K562 (cell line): Measurements from ENCODE around the gene RNF227. TPM values are rescaled to one million over a fixed set of nuclear protein-coding genes. Genes with fewer than 3 reads are reported as not detected.
A peak's percentile ranks its signal among the peaks of the same experiment; 100 is the strongest.

Experiments
- ATF1 ChIP-seq, 2 experiments: fragments of 450-650 bp in 1 of 2; IDR thresholded peaks; 2 replicates each; pipeline ENCODE4 v1.6.1; 2016; ENCODE audit warnings: missing compliant biosample characterization in 1 of 2, missing genetic modification characterization in 1 of 2
- DACH1 ChIP-seq: fragments of 450-650 bp; IDR thresholded peaks from 2 replicates; pipeline ENCODE4 v1.6.1; 2018; ENCODE audit not compliant: partially characterized antibody
- ESRRA ChIP-seq: fragments of 450-650 bp; IDR thresholded peaks from 2 replicates; pipeline ENCODE4 v1.6.1; 2014; ENCODE audit warnings: low read depth, mild to moderate bottlenecking, moderate library complexity, borderline replicate concordance
- ESRRB ChIP-seq: fragments of 250-450 bp; sonication (Bioruptor Pico); IDR thresholded peaks from 2 replicates; pipeline ENCODE4 v1.5.0; 2020; ENCODE audit warnings: mild to moderate bottlenecking, moderate library complexity, borderline replicate concordance
- FOSL1 ChIP-seq: fragments of 200-800 bp; sonication (Bioruptor generic); conservative IDR thresholded peaks from 2 replicates; pipeline ENCODE4 v1.6.1; 2016; ENCODE audit warnings: missing genetic modification characterization, missing compliant biosample characterization
- GABPB2 ChIP-seq: fragments of 250-450 bp; sonication (Bioruptor Pico); conservative IDR thresholded peaks from 2 replicates; pipeline ENCODE4 v1.5.1; 2021; ENCODE audit warnings: mild to moderate bottlenecking
- GATA2 ChIP-seq: sonication (generic); formaldehyde crosslinking; IDR thresholded peaks from 2 replicates; pipeline ENCODE4 v1.4.0; 2020; ENCODE audit warnings: mild to moderate bottlenecking, missing genetic modification reagents
- JUN ChIP-seq, 2 experiments: sonication (generic) in 1 of 2; formaldehyde crosslinking in 1 of 2; IDR thresholded peaks; 2 replicates each; pipeline versions ENCODE4 v1.6.1 to v1.8.0; 2012 to 2022; ENCODE audit warnings: borderline replicate concordance in 2 of 2, mild to moderate bottlenecking in 2 of 2, improper control_type of control experiment in 1 of 2, low read depth in 1 of 2, low read length in 1 of 2, missing genetic modification reagents in 1 of 2
- NFIC ChIP-seq: fragments of 450-650 bp; IDR thresholded peaks from 2 replicates; pipeline ENCODE4 v1.6.1; 2017; ENCODE audit warnings: mild to moderate bottlenecking, inconsistent platforms
- PHB ChIP-seq: fragments of 250-450 bp; sonication (Bioruptor Pico); IDR thresholded peaks from 2 replicates; pipeline ENCODE4 v1.5.0; 2021
- SAP30 ChIP-seq: fragments of 200-600 bp; sonication (generic); IDR thresholded peaks from 2 replicates; pipeline ENCODE4 v1.6.1; 2012; ENCODE audit warnings: borderline replicate concordance, low read depth, mild to moderate bottlenecking, moderate library complexity, low read length, control low read depth, inconsistent platforms; ENCODE audit not compliant: insufficient read depth, poor library complexity, severe bottlenecking
- SMARCB1 ChIP-seq: IDR thresholded peaks from 2 replicates; pipeline ENCODE4 v1.6.1; 2011; ENCODE audit warnings: improper control_type of control experiment, low read depth; ENCODE audit not compliant: insufficient read length
- TAL1 ChIP-seq: fragments of 450-650 bp; IDR thresholded peaks from 2 replicates; pipeline ENCODE4 v1.6.1; 2016; ENCODE audit warnings: mild to moderate bottlenecking
- TCF7 ChIP-seq: sonication (generic); IDR thresholded peaks from 2 replicates; pipeline ENCODE4 v1.6.1; 2016; ENCODE audit warnings: antibody characterized with exemption, borderline replicate concordance
- ZNF134 ChIP-seq: fragments of 250-450 bp; sonication (Bioruptor Pico); conservative IDR thresholded peaks from 2 replicates; pipeline ENCODE4 v1.4.0; 2020
- ZNF197 ChIP-seq: fragments of 200-800 bp; sonication (Bioruptor generic); IDR thresholded peaks from 2 replicates; pipeline ENCODE4 v1.6.1; 2016; ENCODE audit warnings: low read depth, missing genetic modification characterization, missing compliant biosample characterization
- ZNF263 ChIP-seq: sonication (generic); formaldehyde crosslinking; IDR thresholded peaks from 2 replicates; pipeline ENCODE4 v1.8.0; 2022; ENCODE audit warnings: mild to moderate bottlenecking, missing genetic modification reagents, borderline replicate concordance
- polyA plus RNA-seq, 8 experiments: library from polyadenylated mRNA; depleted of rRNA in 4 of 8; stranded (reverse) in 5 of 8; unstranded in 3 of 8; fragments of >200 nt; fragmentation: Nextera tagmentation in 2 of 8; fragmentation: Illumina TruSeq in 1 of 8; extraction: Ambion mirVana in 2 of 8; extraction: Trizol in 1 of 8; gene quantifications; 2 replicates each; pipeline versions ENCODE4 v1.2.1 to v1.2.3, GENCODE V29; 2011 to 2014; ENCODE audit warnings: inconsistent platforms in 1 of 8, missing spikeins in 1 of 8
- total RNA-seq, 7 experiments: library from RNA; depleted of rRNA in 6 of 7; stranded (reverse); fragments of >200 nt in 6 of 7; fragmentation: Illumina TruSeq in 2 of 7; extraction: Trizol in 2 of 7; gene quantifications; 2 replicates each; pipeline versions ENCODE4 v1.2.1 to v1.2.3, GENCODE V29; 2011 to 2021; ENCODE audit warnings: low replicate concordance in 1 of 7
- TF ChIP-seq, protein P1 (sequence below): sonication (generic); formaldehyde crosslinking; IDR thresholded peaks from 2 replicates; pipeline ENCODE4 v1.8.1; 2023; ENCODE audit warnings: mild to moderate bottlenecking, missing genetic modification reagents, moderate library complexity
- TF ChIP-seq, protein P2 (sequence below): fragments of 250-450 bp; sonication (Bioruptor Pico); IDR thresholded peaks from 2 replicates; pipeline ENCODE4 v1.8.0; 2021; ENCODE audit warnings: borderline replicate concordance, mild to moderate bottlenecking, moderate library complexity; ENCODE audit not compliant: poor library complexity, severe bottlenecking
- TF ChIP-seq, protein P3 (sequence below): fragments of 250-450 bp; sonication (Bioruptor Pico); IDR thresholded peaks from 2 replicates; pipeline ENCODE4 v1.5.1; 2021; ENCODE audit warnings: mild to moderate bottlenecking
- TF ChIP-seq, protein P4 (sequence below), 2 experiments: fragments of 450-650 bp in 1 of 2; sonication (generic) in 1 of 2; formaldehyde crosslinking in 1 of 2; IDR thresholded peaks in 1 of 2; conservative IDR thresholded peaks in 1 of 2; 2 replicates each; pipeline versions ENCODE4 v1.6.1 to v1.8.1; 2016 to 2023; ENCODE audit warnings: mild to moderate bottlenecking in 2 of 2, moderate library complexity in 2 of 2, inconsistent platforms in 1 of 2, missing genetic modification reagents in 1 of 2

The RNF227 gene
- total and polyA plus RNA-seq, 9 of the 15 experiments (the other 6 are each of a cell fraction or from before 2014, with no cell fraction given), result 1.1 to 6.7 (median 2.3) TPM

DNA sequence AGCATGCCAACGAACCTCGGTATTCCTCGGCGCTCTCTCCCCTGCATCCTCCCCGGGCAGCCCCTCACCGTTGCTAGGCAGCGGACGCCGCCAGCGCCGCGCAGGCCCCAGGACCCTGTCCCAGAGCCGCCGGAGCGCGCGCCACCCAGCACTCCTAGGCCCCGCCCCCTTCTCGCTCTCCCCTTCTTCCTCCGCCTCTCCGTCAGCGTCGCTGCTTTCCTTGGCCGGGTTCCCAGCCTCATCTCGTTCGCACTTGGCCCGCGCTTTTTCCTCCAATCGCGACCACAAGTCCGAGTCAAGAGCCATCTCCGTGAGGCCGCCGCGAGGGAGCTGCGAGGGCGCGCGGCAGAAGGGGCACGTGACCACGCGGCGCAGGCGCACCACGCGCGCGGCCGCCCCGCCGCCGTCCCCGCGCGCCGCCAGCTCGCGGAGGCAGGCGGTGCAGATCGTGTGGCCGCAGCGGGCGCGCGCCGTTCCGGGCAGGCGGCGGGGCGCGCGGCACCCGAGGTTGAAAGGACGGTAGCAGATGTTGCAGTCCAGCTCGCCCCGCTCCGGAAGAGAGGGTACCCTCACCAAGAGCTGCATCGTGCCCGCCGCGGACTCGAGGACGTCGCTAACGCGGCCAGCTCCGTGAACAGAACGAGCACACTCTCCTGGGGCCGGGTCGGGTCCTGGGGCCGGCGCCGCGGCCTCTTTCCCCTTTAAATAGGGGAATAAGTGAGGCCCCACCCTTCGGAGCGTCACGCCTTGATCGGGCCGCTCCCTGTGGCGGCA, at the start of gene RNF227 (continued):
- TF ChIP-seq, protein P1, sequence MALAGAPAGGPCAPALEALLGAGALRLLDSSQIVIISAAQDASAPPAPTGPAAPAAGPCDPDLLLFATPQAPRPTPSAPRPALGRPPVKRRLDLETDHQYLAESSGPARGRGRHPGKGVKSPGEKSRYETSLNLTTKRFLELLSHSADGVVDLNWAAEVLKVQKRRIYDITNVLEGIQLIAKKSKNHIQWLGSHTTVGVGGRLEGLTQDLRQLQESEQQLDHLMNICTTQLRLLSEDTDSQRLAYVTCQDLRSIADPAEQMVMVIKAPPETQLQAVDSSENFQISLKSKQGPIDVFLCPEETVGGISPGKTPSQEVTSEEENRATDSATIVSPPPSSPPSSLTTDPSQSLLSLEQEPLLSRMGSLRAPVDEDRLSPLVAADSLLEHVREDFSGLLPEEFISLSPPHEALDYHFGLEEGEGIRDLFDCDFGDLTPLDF, result peak; percentile 81; the same call in 1 of the 2 replicates
- peak; percentile 75; the same call in 1 of the 2 replicates for TF ChIP-seq ZNF197 (CRISPR knock-in tag)
- peak; percentile 63; the same call in 1 of the 2 replicates for TF ChIP-seq JUN (IDR thresholded peaks at IDR 0.05; ENCODE audit: borderline replicate concordance, low read depth, low read length)
- TF ChIP-seq JUN (CRISPR knock-in tag; IDR thresholded peaks at IDR 0.05; ENCODE audit: borderline replicate concordance), result peak; percentile 97; the same call in 1 of the 2 replicates
- no peak for TF ChIP-seq SMARCB1
- TF ChIP-seq, protein P2, sequence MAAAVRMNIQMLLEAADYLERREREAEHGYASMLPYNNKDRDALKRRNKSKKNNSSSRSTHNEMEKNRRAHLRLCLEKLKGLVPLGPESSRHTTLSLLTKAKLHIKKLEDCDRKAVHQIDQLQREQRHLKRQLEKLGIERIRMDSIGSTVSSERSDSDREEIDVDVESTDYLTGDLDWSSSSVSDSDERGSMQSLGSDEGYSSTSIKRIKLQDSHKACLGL (CRISPR knock-in tag), result peak; percentile 19
- no peak for TF ChIP-seq PHB (CRISPR knock-in tag)
- no peak for TF ChIP-seq GABPB2 (CRISPR knock-in tag)
- peak; percentile 90 for TF ChIP-seq NFIC
- no peak for TF ChIP-seq ATF1 (CRISPR knock-in tag; IDR thresholded peaks at IDR 0.05)
- TF ChIP-seq ATF1 (tag; IDR thresholded peaks at IDR 0.05), result peak; percentile 46
- no peak for TF ChIP-seq TAL1
- TF ChIP-seq ZNF134 (CRISPR knock-in tag), result no peak
- TF ChIP-seq FOSL1 (tag), result peak; percentile 34; the same call in 1 of the 2 replicates
- TF ChIP-seq, protein P3, sequence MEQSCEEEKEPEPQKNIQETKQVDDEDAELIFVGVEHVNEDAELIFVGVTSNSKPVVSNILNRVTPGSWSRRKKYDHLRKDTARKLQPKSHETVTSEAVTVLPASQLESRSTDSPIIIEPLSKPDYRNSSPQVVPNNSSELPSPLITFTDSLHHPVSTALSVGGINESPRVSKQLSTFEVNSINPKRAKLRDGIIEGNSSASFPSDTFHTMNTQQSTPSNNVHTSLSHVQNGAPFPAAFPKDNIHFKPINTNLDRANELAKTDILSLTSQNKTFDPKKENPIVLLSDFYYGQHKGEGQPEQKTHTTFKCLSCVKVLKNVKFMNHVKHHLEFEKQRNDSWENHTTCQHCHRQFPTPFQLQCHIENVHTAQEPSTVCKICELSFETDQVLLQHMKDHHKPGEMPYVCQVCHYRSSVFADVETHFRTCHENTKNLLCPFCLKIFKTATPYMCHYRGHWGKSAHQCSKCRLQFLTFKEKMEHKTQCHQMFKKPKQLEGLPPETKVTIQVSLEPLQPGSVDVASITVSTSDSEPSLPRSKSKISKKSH, result no peak
- TF ChIP-seq ESRRA, result peak; percentile 34; the same call in 1 of the 2 replicates
- TF ChIP-seq, protein P4, sequence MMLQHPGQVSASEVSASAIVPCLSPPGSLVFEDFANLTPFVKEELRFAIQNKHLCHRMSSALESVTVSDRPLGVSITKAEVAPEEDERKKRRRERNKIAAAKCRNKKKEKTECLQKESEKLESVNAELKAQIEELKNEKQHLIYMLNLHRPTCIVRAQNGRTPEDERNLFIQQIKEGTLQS (IDR thresholded peaks at IDR 0.05), result no peak
- TF ChIP-seq, protein P4 (CRISPR knock-in tag; conservative IDR thresholded peaks at IDR 0.05), result no peak
- no peak for TF ChIP-seq GATA2
- no peak for TF ChIP-seq DACH1
- TF ChIP-seq SAP30, result peak; percentile 66
- 0 out of 2 replicates have a peak, but pooled peaks have one; percentile 50 for TF ChIP-seq TCF7
- no peak for TF ChIP-seq ESRRB (CRISPR knock-in tag)
- TF ChIP-seq ZNF263 (CRISPR knock-in tag), result peak; percentile 65
